MG63 (cell line): ENCODE data around the gene MIPOL1. TPM values are rescaled to one million over a fixed set of nuclear protein-coding genes. Genes with fewer than 3 reads are reported as not detected.

Experiments
- DNase-seq: peaks from one replicate; pipeline ENCODE4 v3.0.0-alpha.2; 2020
- H3K27me3 ChIP-seq: fragments of 250-450 bp; sonication (Bioruptor Pico); 2 replicates; pipeline ENCODE4 v1.5.1; 2020; ENCODE audit warnings: mild to moderate bottlenecking, moderate library complexity
- H3K36me3 ChIP-seq: fragments of 250-450 bp; sonication (Bioruptor Pico); 2 replicates; pipeline ENCODE4 v1.5.1; 2020; ENCODE audit warnings: mild to moderate bottlenecking, moderate library complexity
- H3K4me3 ChIP-seq: fragments of 250-450 bp; sonication (Bioruptor Pico); 2 replicates; pipeline ENCODE4 v1.5.1; 2020; ENCODE audit warnings: mild to moderate bottlenecking, moderate library complexity
- H3K9me3 ChIP-seq: fragments of 250-450 bp; sonication (Bioruptor Pico); 2 replicates; pipeline ENCODE4 v1.5.1; 2020; ENCODE audit warnings: mild to moderate bottlenecking, moderate library complexity
- total RNA-seq: library from RNA; depleted of rRNA; stranded (reverse); fragments of >200 nt; shearing (Covaris generic); gene quantifications from 2 replicates; pipeline ENCODE4 v1.2.3, GENCODE V29; 2014; ENCODE audit warnings: low replicate concordance

MIPOL1 gene
- total RNA-seq, 1 experiment from 2014 or later = 6.0 TPM

- Histone ChIP-seq H3K9me3 (no peaks in the 10 kb centered on the region), H3K27me3 (no peaks in the 10 kb centered on the region), H3K36me3 (no peaks in the 10 kb centered on the region), H3K4me3 (no peak overlapping the region)
- no peak for DNase-seq
These were observed 50.2 kb downstream of the MIPOL1 start for GRCh38 chr14:37247791-37248461.

GRCh38 chr14:37251775-37252174, 54.0 kb downstream of the MIPOL1 start:
- no peak for DNase-seq
- no peaks in the 10 kb centered on the region for H3K27me3 ChIP-seq
- H3K4me3 ChIP-seq = no peak overlapping the region
- H3K36me3 ChIP-seq = no peaks in the 10 kb centered on the region
- H3K9me3 ChIP-seq = no peaks in the 10 kb centered on the region

- H3K4me3 ChIP-seq = no peak overlapping the region
- H3K9me3 ChIP-seq = no peaks in the 10 kb centered on the region
- no peaks in the 10 kb centered on the region for H3K36me3 ChIP-seq
- no peak for DNase-seq
- no peaks in the 10 kb centered on the region for H3K27me3 ChIP-seq
These were observed 54.7 kb downstream of the MIPOL1 start for GRCh38 chr14:37252434-37252833.

- peak; percentile 53 for DNase-seq
- H3K9me3 ChIP-seq = no peaks in the 10 kb centered on the region
These were observed 56.2 kb downstream of the MIPOL1 start for GRCh38 chr14:37253905-37254304.

GRCh38 chr14:37254411-37254947, 56.7 kb downstream of the MIPOL1 start:
- DNase-seq = no peak
- Histone ChIP-seq H3K36me3 (no peaks in the 10 kb centered on the region), H3K9me3 (no peaks in the 10 kb centered on the region), H3K4me3 (no peak overlapping the region), H3K27me3 (no peaks in the 10 kb centered on the region)

More at GRCh38 chr14:37253905-37254304, 56.2 kb downstream of the MIPOL1 start:
- H3K36me3 ChIP-seq = no peaks in the 10 kb centered on the region
- H3K27me3 ChIP-seq = no peaks in the 10 kb centered on the region
- H3K4me3 ChIP-seq = no peak overlapping the region

- Histone ChIP-seq H3K9me3 (no peaks in the 10 kb centered on the region), H3K36me3 (no peaks in the 10 kb centered on the region), H3K27me3 (no peaks in the 10 kb centered on the region), H3K4me3 (no peak overlapping the region)
- no peak for DNase-seq
These were observed 59.8 kb downstream of the MIPOL1 start for GRCh38 chr14:37257501-37258070.

- no peak for DNase-seq
- H3K36me3 ChIP-seq = no peaks in the 10 kb centered on the region
- no peaks in the 10 kb centered on the region for H3K27me3 ChIP-seq
- no peak overlapping the region for H3K4me3 ChIP-seq
- no peaks in the 10 kb centered on the region for H3K9me3 ChIP-seq
These were observed 64.9 kb downstream of the MIPOL1 start for GRCh38 chr14:37262649-37263048.

GRCh38 chr14:37263656-37264236, 66.0 kb downstream of the MIPOL1 start:
- Histone ChIP-seq H3K36me3 (no peaks in the 10 kb centered on the region), H3K9me3 (no peaks in the 10 kb centered on the region), H3K4me3 (no peak overlapping the region), H3K27me3 (no peaks in the 10 kb centered on the region)
- no peak for DNase-seq

GRCh38 chr14:37268788-37269187, 71.1 kb downstream of the MIPOL1 start:
- Histone ChIP-seq H3K4me3 (no peak overlapping the region), H3K27me3 (no peaks in the 10 kb centered on the region), H3K9me3 (no peaks in the 10 kb centered on the region), H3K36me3 (no peaks in the 10 kb centered on the region)
- DNase-seq = no peak

- no peaks in the 10 kb centered on the region for H3K27me3 ChIP-seq
- H3K9me3 ChIP-seq = no peaks in the 10 kb centered on the region
- no peak overlapping the region for H3K4me3 ChIP-seq
- no peak for DNase-seq
- no peaks in the 10 kb centered on the region for H3K36me3 ChIP-seq
These were observed 72.9 kb downstream of the MIPOL1 start for GRCh38 chr14:37270629-37271028.

GRCh38 chr14:37272569-37272968, 74.8 kb downstream of the MIPOL1 start:
- Histone ChIP-seq H3K9me3 (no peaks in the 10 kb centered on the region), H3K36me3 (no peaks in the 10 kb centered on the region), H3K27me3 (no peaks in the 10 kb centered on the region), H3K4me3 (no peak overlapping the region)
- no peak for DNase-seq

- no peak for DNase-seq
- Histone ChIP-seq H3K9me3 (no peaks in the 10 kb centered on the region), H3K27me3 (no peaks in the 10 kb centered on the region), H3K4me3 (no peak overlapping the region), H3K36me3 (no peaks in the 10 kb centered on the region)
These were observed 76.9 kb downstream of the MIPOL1 start for GRCh38 chr14:37274652-37275051.

GRCh38 chr14:37275963-37276362, 78.2 kb downstream of the MIPOL1 start:
- Histone ChIP-seq H3K36me3 (no peaks in the 10 kb centered on the region), H3K4me3 (no peak overlapping the region), H3K27me3 (no peaks in the 10 kb centered on the region), H3K9me3 (no peaks in the 10 kb centered on the region)
- DNase-seq = no peak

GRCh38 chr14:37278636-37279538, 81.2 kb downstream of the MIPOL1 start:
- DNase-seq = no peak
- Histone ChIP-seq H3K4me3 (no peak overlapping the region), H3K36me3 (no peaks in the 10 kb centered on the region), H3K9me3 (no peaks in the 10 kb centered on the region), H3K27me3 (no peaks in the 10 kb centered on the region)

GRCh38 chr14:37279818-37280217, 82.1 kb downstream of the MIPOL1 start:
- Histone ChIP-seq H3K9me3 (no peaks in the 10 kb centered on the region), H3K4me3 (no peak overlapping the region), H3K27me3 (no peaks in the 10 kb centered on the region), H3K36me3 (no peaks in the 10 kb centered on the region)
- DNase-seq = no peak

- Histone ChIP-seq H3K4me3 (no peak overlapping the region), H3K36me3 (0 out of 2 replicates have a peak, but pooled peaks cover 2% of the 10 kb centered on the region), H3K9me3 (no peaks in the 10 kb centered on the region), H3K27me3 (no peaks in the 10 kb centered on the region)
- no peak for DNase-seq
These were observed 87.0 kb downstream of the MIPOL1 start for GRCh38 chr14:37284760-37285159.

- DNase-seq = no peak
- Histone ChIP-seq H3K27me3 (no peaks in the 10 kb centered on the region), H3K9me3 (no peaks in the 10 kb centered on the region), H3K4me3 (no peak overlapping the region), H3K36me3 (0 out of 2 replicates have a peak, but pooled peaks cover 2% of the 10 kb centered on the region)
These were observed 87.5 kb downstream of the MIPOL1 start for GRCh38 chr14:37285220-37285619.
